ENCODE data around the gene PRDM15.

PRDM15 gene

DNA sequence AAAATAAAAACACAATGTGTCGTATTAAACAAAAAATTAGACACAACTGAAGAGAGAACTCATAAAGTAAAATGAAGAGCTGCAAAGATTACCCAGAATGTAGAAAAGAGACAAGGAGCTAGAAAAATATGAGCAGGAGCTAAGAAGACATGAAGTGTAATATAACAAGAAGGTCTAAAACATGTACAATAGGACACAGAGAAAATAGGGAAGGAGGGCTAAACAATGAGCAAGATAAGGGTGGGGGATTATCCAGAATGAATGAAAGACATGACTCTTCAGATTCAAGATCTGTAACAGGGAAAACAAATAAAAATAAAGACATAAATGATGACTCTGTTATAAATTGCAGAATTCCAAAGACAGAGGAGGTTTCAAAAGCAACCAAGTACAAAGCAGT is 38.3 kb downstream of the PRDM15 start:
- no peak for DNase-seq (ENCODE audit: low spot score)

DNA sequence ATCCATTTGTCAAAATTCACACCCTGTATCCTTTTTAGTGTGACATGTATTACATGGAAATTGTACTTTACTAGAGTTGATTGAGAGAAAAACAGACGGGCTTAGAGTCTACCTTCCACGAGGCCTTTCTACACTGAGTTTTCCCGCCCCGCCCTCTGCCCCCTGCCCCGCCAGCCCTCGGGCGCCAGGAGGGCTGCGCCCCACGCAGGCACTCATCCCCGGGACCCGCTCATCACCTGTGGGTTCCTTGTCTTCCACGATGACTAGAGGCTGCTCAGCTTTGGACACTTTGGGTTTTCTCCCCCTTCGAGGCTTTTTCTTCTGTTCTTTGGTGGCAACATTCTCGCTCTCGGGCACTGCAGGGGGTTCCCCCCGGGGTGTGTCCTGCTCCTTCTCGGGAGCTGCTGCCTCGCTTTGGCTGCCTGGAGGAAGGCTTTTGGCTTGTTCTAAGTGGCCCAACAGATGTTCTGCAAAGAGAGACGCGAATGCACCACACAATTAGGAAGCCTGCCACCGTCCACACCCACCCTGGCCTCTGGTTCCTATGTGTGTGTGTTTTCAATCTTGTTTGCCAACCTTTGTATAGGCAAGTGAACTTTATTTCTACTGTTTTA is 39.6 kb downstream of the PRDM15 start:
- no peak for DNase-seq (ENCODE audit: low spot score)

DNA sequence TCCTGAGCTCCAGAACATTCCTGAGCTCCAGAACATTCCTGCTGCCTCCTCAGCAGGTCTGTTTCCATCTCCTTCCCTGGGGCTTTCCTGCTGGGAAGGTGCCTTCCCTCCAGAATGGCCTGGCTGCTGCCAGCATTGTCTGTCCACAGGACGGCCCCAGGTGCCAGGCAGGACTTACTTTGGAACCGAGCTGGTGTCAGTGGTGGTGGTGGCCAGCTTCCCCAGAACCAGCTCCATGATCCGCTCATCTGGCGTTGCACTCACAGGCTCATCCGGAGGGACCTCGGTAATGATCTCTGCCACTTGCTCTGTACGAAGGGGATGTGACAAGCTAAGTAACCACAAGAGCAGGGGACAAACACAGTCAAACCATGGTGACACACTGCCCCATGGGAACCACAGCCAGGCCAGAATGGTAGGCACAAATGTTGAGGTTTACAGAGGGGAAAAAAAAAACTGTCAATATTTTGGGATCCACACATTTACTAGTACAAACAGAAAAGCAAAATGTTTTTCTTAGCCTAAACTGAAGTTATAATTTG is 41.3 kb downstream of the PRDM15 start:
- no peak for DNase-seq (ENCODE audit: low spot score)

DNA sequence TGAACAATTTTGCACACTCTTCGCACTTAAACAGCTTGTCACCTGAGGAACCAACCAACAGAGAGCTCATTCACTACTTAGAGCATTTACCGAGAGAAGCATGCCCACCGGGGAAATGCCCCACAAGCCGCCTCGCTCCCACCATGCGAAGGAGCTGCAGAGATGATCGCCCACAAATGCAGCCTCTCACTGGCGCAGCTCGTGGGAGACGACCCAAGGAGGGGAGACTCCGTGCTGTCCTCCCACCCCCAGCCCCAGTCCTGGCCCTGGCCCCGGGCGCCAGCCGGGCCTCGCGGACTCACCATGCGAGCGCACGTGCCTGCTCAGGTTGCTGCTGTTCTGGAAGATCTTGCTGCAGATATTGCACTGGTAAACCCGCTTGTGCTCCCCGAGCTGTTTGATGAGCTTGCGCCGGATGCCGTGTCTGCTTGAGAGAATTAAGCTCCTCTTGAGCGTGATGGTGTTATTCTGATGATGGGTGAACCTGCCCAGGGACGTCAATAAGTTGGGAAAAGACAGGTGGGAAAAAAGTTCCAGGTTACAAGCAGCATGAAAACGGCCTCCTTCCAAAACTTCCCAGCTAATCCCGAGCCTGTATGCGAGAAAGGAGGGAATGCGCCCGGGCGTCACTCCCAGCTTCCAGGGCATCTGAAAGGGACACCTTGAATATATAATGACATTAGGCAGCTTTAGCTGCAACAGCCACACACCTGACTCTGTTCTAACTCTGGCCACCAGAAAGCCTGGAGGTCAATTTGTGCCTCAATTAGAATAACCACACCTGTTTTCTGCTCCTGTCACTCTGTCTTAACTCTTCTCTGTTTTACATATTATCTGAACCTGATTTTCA is 42.8 kb downstream of the PRDM15 start:
- DNase-seq (ENCODE audit: low spot score), result no peak

DNA sequence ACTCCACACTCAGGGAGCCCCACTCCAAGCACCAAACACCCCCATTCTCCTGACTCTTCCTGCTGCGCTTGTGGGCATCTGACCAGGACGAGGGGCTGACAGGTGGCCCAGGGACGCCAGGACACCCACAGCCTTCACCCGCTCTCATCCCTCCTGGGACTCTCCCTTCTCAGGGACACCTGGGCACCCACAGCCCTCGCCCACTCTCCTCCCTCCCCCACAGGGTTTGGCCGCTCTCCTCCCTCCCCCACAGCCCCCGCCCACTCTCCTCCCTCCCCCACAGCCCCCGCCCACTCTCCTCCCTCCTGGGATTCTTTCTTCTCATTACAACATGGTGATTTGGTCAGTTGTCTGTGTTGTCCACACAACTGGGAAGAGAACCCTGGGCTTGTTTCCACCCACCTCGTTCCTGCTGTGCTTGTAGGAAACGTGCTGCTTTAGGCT is 43.4 kb downstream of the PRDM15 start:
- DNase-seq (ENCODE audit: low spot score), result no peak

DNA sequence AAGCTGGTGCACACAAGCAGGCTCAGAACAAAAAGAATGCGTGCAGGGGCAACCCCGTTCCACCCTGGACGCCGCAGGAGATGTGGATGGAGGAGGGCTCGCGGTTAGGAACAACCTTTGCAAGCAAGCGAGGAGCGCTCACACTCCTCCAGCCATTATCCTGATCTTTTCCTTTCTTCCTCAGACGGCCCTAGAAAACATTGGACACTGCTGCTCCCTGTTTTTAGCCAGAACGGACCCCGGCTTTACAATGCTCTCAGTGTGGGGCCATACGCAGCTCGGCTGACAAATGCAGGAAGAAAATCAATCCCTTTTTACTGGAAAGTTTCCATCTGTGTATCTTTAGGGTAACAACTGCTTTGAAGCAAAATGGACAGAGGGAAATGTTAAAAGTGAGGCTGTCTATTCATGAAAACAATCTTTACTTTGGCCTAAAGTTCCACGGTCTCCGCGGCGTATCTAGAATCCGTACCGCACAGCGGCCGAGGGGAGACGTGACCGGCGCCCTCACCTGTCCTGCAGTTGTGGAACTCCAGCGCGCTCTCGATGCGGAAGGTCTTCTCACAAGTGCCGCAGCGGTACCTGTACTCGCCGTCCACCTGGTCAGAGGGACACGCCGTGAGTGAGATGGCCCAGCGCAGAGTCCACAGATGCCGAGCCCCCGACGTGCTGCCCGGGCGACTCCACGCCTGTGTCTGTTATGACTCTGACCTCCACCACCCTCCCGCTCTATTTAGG is 44.0 kb downstream of the PRDM15 start:
- no peak for DNase-seq (ENCODE audit: low spot score)

DNA sequence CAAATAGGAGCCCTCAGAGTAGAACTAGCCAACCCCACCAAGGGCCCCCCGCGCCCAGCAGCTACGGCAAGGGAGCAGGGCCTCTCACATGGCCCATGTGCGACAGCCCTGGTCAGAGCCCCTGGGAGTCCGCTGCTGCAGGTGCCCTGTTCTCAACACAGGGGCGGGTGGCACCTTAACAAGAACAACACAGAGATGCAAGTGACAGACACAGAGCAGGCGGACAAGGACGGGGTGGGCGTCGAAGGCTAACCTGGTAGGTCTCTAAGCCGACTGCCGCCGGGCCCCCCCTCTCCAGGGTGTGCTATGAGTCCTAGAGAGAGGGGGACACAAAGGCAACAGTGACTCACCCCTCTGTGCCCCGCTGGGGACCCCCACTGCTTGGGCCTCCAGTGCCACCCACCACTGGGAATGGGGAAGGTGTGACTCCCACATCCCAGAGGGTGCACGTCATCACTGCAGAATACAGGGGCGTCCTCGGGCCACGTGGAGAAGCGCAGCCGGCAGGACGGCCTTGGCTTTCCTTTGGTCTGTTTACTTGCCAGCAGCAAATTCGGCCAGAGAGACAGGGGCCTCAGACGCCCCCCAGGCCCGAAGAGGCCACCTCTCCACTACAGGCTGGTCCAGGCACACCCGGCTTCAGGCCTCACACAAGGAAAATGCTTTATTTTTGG is 44.8 kb downstream of the PRDM15 start:
- DNase-seq (ENCODE audit: low spot score), result no peak

DNA sequence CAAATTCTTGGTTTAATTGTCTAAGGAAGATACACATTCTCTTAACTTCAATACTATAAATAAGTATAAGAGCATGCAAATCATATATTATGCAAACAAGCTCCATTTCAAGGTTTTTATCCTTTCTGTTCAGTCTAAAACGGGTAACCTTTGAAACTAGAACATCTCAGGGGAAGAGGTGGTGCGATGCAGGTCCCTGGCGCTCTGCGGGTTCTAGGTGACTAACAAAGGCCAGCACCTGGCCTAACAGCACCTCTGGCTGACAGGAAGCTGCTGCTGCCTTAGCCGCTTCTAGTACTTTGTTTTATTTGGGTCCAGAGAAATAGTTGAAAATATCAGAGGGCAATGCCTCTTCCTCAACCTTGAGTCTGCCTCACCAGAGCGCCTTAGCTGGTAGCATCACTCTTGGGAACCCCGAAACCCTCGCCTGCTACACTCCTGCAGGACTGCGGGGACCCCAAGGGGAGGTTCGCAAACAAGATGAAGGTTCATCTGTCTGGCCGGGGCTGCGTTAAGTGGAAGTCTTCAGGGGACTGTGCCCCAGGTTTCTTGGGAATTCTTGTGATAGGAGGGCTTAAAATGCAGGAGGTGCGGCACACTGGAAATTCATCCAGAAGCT is 45.5 kb downstream of the PRDM15 start:
- DNase-seq (ENCODE audit: low spot score), result no peak

DNA sequence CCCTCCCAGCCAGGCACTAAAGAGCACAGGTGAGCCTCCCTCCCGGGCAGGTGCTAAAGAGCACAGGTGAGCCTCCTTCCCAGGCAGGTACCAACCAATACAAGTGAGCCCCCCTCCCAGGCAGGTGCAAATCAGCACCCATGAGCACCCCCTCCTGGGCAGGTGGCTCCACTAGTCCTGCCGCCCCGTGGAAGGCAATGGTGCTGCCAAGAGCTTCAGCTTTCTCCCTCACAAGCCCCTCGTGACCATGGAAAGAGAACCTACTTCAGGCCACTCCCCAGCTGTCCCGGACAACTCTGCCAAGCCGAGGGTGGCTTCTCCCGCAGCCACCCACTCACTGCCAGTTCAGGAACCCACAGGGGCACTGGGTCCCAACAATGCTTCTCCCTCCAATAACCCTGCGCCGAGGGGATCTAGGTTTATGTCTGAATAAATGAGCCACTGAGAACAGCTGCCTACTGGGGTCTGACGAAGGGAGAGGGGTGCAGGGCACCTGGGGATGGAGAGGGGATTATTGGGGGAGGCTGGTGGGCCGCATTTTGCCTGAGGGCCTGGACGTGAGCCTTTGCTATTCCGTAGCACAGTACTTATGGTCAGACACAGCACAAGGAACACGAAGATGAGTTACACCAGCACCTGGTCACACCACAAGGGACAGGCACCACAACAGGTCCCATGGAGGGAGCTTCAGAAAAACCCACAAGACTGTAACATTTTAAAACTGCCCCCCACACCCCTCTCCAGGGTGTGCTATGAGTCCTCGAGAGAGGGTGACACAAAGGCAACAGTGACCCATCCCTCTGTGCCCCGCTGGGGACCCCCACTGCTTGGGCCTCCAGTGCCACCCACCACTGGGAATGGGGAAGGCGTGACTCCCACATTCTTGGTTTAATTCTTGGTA is 46.3 kb downstream of the PRDM15 start:
- DNase-seq (ENCODE audit: low spot score), result no peak

DNA sequence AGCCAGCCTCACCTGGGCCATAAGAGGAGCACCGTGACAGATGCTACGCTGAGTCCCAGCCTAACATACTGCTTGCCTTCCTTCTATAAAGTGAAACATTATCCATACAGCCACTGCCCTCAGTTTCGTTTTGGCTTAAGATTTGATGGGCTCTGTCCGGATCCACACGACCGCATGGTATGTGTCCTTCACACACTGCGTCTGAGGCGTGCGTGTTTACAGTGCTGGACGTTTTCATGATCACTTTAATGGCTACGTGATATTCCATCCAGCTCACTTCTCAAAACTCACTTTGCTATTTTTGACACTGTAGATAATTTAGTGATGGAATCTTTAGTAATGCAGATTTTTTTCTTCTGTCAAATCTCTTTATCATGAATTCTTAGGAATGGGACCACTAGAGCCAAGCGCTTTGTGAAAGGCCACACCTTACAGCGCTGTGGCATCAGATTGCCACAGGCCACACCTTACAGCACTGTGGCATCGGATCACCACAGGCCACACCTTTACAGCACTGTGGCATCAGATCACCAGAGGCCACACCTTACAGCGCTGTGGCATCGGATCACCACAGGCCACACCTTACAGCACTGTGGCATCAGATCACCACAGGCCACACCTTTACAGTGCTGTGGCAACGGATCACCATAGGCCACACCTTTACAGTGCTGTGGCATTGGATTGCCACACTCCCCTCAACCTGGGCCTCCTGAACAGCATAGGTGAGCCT is 47.1 kb downstream of the PRDM15 start:
- DNase-seq (ENCODE audit: low spot score), result no peak

DNA sequence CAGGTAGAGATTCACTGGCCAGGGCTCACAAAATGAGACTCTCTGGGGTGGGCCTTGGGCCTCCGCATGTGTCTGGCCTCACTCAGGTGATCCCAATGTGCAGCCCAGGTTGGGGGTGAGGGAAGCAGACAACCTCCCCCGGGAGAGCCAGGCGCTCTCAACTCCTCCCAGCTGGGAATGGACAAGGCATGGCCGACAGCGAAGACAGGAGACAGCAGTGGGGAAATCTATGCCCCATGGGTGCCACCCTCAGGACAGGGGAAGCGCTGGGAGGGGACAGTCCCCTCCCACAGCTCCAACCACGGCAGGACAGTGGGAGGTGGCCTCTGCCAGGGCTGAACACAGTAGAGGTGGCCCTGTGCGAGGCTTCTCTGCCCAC is 47.7 kb downstream of the PRDM15 start:
- no peak for DNase-seq (ENCODE audit: low spot score)

DNA sequence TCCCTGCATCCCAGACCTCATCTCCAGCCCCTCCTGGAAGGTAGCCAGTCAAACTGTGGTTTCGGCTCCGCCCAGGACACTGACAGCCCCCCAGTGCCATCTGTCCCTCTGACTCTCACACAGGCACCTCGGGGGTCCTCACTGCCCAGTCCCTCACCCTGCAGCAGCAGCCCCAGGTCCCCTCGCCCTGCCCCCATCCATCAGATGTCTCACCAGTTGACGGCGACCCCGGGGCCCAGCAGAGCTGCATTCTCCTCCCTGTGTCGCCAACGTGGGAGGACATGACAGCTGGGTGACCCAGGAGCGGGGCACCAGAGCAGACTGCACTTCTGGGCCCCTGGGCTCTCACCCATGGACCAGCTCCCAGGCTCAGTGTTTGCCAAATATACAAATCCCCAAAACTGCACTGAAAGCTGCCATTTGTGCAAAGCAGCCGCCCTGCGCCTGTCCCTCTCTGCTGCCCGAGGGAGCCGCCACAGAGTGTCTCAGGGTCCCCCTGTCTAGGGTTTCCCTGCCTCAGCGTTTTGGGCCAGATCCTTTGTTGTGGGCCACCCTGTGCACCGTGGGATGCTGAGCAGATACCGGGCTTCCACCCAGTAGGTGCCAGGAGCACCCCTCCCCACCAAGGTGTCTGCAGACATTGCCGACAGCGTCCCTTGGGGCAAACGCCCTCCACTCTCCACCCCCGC is 48.2 kb downstream of the PRDM15 start:
- no peak for DNase-seq (ENCODE audit: low spot score)

DNA sequence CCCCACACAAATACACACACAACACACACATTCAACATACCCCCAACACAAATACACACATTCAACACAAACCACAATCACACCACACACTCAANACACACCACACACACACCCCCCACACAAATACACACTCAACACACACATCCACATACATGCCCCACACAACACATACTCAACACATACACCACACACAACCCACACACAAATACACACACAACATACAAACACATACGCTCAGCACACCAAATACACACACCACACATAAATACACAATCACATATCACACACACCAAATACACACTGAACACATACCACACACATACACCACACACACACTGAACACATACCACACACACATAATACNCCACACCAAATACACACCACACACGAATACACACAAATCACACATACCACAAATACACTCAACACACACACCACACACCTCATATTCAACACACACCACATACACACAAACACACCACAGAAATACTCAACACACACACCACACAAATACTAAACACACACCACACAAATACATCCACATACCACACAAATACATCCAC is 48.9 kb downstream of the PRDM15 start:
- DNase-seq (ENCODE audit: low spot score), result no peak

DNA sequence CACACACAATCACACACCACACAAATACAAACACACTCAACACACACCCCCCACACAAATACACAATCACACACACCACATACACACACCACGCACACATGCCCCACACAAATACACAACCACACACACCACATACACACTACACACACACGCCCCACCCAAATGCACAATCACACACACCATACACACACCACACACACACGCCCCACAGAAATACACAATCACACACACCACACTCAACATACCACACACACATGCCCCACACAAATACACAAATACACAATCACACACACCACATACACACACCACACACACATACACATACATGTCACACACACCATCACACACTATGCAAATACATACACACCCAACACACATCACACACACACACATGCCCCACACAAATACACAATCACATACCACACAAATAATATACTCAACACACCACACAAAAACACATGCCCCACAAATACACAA is 50.2 kb downstream of the PRDM15 start:
- DNase-seq (ENCODE audit: low spot score), result no peak

DNA sequence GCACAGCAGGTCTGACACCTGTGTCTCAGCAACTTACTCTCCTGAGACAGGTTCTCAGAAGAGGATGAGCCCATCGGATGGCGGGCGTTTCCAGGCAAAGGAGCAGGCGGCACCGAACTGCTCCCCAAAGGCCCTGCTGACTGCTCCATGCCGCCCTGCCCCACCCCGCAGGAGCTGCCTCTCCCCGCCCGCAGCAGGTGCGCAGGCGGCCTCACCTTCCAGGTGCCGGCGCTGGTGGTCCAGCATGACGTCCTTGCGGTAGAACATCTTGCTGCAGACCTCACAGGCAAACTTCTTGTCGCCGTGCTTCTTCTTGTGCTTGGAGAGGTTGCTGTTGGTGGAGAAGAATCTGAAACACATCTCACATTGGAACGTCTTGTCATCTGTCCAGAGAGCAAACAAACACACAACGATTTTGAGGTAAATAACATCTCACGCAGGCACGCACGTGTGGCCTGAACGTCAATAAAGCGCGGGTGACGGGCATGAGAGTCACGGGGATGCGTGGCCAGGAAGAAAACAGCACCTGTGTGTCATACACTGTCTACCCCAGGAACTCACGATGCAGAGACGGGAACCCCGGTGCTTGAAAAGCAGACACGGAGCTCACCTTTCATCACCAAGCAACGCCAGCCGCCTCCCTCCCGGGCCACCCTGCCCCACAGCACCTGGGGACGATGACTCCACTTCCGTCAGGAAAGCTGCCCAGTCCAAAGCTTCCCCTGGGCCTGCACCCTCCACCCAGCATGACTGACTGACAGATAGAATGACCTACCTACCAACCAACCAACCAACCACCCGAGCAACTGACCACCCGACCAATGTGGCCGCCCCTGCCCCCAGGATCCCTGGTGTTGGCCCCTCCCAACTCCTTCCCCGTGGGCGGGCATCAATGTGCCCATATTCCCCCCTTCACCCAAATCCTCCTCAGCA is 50.9 kb downstream of the PRDM15 start:
- DNase-seq (ENCODE audit: low spot score), result peak; percentile 7

DNA sequence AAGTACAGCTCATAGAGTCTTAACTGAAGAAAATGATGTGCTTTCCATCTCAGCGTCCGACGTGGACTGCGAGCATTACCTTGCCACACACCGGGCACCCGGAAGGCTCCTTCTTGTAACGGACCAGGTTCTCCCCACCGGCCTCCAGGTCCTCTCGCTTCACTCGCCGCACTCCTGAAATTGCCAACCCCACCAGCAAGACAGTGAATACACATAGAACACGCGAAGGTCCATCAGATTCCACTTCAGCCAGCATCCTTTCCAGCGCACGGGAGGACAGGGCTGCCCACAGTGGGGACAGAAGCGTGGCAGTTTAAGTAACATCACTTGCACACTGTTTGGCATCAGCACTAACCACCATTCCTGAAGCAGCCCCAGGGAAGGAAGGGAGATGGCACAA is 53.3 kb downstream of the PRDM15 start:
- DNase-seq (ENCODE audit: low spot score), result no peak

DNA sequence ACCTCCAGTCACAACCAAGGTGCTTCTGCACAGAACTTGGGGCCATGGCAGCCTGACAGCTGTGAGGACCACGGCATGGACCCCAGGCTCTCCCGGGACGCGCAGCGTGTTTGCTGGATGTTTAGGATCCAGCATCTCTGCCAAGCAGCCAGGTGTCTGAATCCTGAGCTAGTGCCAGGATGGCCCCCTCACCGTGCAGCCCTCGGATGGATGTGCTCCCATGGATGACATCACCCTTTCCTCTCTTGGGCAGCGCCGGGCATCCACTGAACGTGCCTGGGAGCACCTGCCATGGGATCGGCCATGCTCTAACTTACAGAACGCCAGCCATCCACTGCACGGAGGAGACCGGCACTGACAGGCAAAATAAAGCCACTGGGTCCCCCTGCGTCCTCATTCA is 53.9 kb downstream of the PRDM15 start:
- DNase-seq (ENCODE audit: low spot score), result no peak
